SU-DHL-6 (cell line): ENCODE measurements around the gene SDC3.

Source experiments
- H2AFZ ChIP-seq: fragments of 200-600 bp; sonication (generic); 2 replicates; pipeline ENCODE4 v1.6.1; 2014; ENCODE audit warnings: low read depth, mild to moderate bottlenecking, moderate library complexity, mixed read lengths, antibody characterized with exemption, low read length; ENCODE audit not compliant: severe bottlenecking
- H3F3A ChIP-seq: fragments of 200-600 bp; shearing (Covaris generic); 2 replicates; pipeline ENCODE4 v1.6.0; 2016; ENCODE audit warnings: antibody characterized with exemption, mild to moderate bottlenecking; ENCODE audit not compliant: insufficient read depth
- H3K27ac ChIP-seq: fragments of 200-600 bp; sonication (generic); 2 replicates; pipeline ENCODE4 v1.5.1; 2016; ENCODE audit warnings: low read depth, mild to moderate bottlenecking, low read length, moderate library complexity, mixed read lengths
- H3K27me3 ChIP-seq: fragments of 200-600 bp; sonication (generic), shearing (Covaris generic); 2 replicates; pipeline ENCODE4 v1.6.0; 2014; ENCODE audit warnings: mild to moderate bottlenecking, low read length
- H3K36me3 ChIP-seq: fragments of 200-600 bp; sonication (generic); 2 replicates; pipeline ENCODE4 v1.6.1; 2014; ENCODE audit warnings: mild to moderate bottlenecking, low read length, mixed read lengths
- H3K4me2 ChIP-seq: fragments of 300-600, 200-600 bp; shearing (Covaris generic), sonication (generic); 2 replicates; pipeline ENCODE4 v1.6.0; 2014; ENCODE audit warnings: low read length, low read depth, mild to moderate bottlenecking; ENCODE audit not compliant: poor library complexity, severe bottlenecking
- H3K4me3 ChIP-seq: fragments of 200-600 bp; sonication (generic); 2 replicates; pipeline ENCODE4 v1.5.1; 2014; ENCODE audit warnings: antibody characterized with exemption, low read length, mild to moderate bottlenecking, mixed read lengths; ENCODE audit not compliant: insufficient read depth, poor library complexity, severe bottlenecking
- H3K79me2 ChIP-seq: fragments of 200-600 bp; sonication (generic); 2 replicates; pipeline ENCODE4 v1.6.1; 2014; ENCODE audit warnings: mild to moderate bottlenecking, low read length, moderate library complexity; ENCODE audit not compliant: insufficient read depth
- H3K9ac ChIP-seq: fragments of 200-600 bp; sonication (generic); 2 replicates; pipeline ENCODE4 v1.7.0; 2014; ENCODE audit warnings: mild to moderate bottlenecking, low read length
- H3K9me2 ChIP-seq: fragments of 200-600 bp; sonication (generic); replicated peaks from 2 replicates; pipeline ENCODE4 v1.6.1; 2014; ENCODE audit warnings: low read length; ENCODE audit not compliant: insufficient read depth
- H3K9me3 ChIP-seq: fragments of 200-600 bp; sonication (generic); 2 replicates; pipeline ENCODE4 v1.6.1; 2014; ENCODE audit warnings: low read length, mixed read lengths; ENCODE audit not compliant: insufficient read depth
- H4K20me1 ChIP-seq: fragments of 200-600 bp; sonication (generic); 2 replicates; pipeline ENCODE4 v1.6.1; 2014; ENCODE audit warnings: low read depth, mild to moderate bottlenecking, antibody characterized with exemption, low read length, moderate library complexity, mixed read lengths
- CTCF ChIP-seq: fragments of 200-600 bp; sonication (generic); IDR thresholded peaks from one replicate; pipeline ENCODE4 v1.5.1; 2017; ENCODE audit warnings: antibody characterized with exemption, mild to moderate bottlenecking, low read length, moderate library complexity; ENCODE audit not compliant: insufficient read depth, poor library complexity, severe bottlenecking
- EZH2phosphoT487 ChIP-seq: fragments of 200-600 bp; sonication (generic), shearing (Covaris generic); conservative IDR thresholded peaks from 2 replicates; pipeline ENCODE4 v1.6.1; 2018; ENCODE audit warnings: mild to moderate bottlenecking, antibody characterized with exemption, low read length, moderate library complexity, mixed read lengths

Gene SDC3

GRCh38 chr1:30866594-30866993 is 42.0 kb downstream of the SDC3 start:
- no peaks in the 10 kb centered on the region for H4K20me1 ChIP-seq
- H3K9ac ChIP-seq: no peak overlapping the region
- H3K27me3 ChIP-seq: no peaks in the 10 kb centered on the region
- no peak overlapping the region for H2AFZ ChIP-seq
- no peak overlapping the region for H3K4me3 ChIP-seq
- TF ChIP-seq CTCF (no peak), EZH2phosphoT487 (no peak)
- H3K36me3 ChIP-seq: no peaks in the 10 kb centered on the region
- no peaks in the 10 kb centered on the region for H3K9me2 ChIP-seq
- no peaks in the 10 kb centered on the region for H3K79me2 ChIP-seq
- no peaks in the 10 kb centered on the region for H3K9me3 ChIP-seq
- H3F3A ChIP-seq: no peaks in the 10 kb centered on the region
- no peak overlapping the region for H3K27ac ChIP-seq
- H3K4me2 ChIP-seq: no peak overlapping the region

- TF ChIP-seq EZH2phosphoT487 (no peak), CTCF (no peak)
- Histone ChIP-seq H3K9me2 (no peaks in the 10 kb centered on the region), H3K4me2 (no peak overlapping the region), H3K36me3 (no peaks in the 10 kb centered on the region), H4K20me1 (no peaks in the 10 kb centered on the region), H3K9me3 (no peaks in the 10 kb centered on the region), H3K9ac (no peak overlapping the region), H3F3A (no peaks in the 10 kb centered on the region), H3K4me3 (no peak overlapping the region), H3K79me2 (no peaks in the 10 kb centered on the region), H3K27me3 (no peaks in the 10 kb centered on the region), H3K27ac (no peak overlapping the region), H2AFZ (no peak overlapping the region)
Observed at GRCh38 chr1:30864681-30865080, 43.9 kb downstream of the SDC3 start.

GRCh38 chr1:30863858-30864604 is 44.5 kb downstream of the SDC3 start:
- Histone ChIP-seq H3K27ac (no peak overlapping the region), H3K9me3 (no peaks in the 10 kb centered on the region), H3K36me3 (no peaks in the 10 kb centered on the region), H2AFZ (no peak overlapping the region), H3K9ac (no peak overlapping the region), H3K9me2 (no peaks in the 10 kb centered on the region), H3K27me3 (no peaks in the 10 kb centered on the region), H3K4me2 (no peak overlapping the region), H3F3A (no peaks in the 10 kb centered on the region), H4K20me1 (no peaks in the 10 kb centered on the region), H3K79me2 (no peaks in the 10 kb centered on the region), H3K4me3 (no peak overlapping the region)
- TF ChIP-seq CTCF (no peak), EZH2phosphoT487 (no peak)
